LNCAP (cell line): ENCODE measurements around the gene FAM186B.

Source experiments
- TF ChIP-seq, protein P1 (sequence below): fragments of 450-650 bp; IDR thresholded peaks from 2 replicates; pipeline ENCODE4 v1.5.1; 2017; ENCODE audit warnings: mild to moderate bottlenecking

Gene FAM186B

DNA sequence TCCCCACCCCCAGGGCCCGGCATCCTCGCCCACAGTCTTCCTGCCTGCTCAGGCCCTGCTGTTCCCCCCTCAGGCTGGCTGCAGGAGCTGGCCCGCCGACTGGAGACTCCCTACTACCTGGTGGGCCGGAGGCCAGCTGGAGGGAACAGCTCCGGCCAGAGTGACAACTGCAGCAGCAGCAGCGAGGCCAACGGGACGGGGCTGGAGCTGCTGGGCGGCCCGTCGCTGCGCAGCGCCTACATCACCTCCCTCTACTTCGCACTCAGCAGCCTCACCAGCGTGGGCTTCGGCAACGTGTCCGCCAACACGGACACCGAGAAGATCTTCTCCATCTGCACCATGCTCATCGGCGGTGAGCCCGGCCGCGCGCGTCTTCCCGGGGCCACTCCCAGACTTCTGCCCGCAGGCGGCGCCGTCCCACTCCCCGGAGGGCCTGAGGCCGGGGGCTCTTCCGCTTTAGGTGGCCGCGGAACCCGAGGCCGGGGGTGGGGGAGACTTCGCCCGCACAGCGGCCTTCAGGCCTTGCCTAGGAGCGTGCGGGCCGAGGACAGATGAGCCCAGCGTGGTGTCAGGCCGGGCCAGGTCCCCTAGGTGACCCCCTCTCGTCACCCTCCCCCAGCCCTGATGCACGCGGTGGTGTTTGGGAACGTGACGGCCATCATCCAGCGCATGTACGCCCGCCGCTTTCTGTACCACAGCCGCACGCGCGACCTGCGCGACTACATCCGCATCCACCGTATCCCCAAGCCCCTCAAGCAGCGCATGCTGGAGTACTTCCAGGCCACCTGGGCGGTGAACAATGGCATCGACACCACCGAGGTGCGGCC, 56.4 kb downstream of the FAM186B start:
- TF ChIP-seq, protein P1, sequence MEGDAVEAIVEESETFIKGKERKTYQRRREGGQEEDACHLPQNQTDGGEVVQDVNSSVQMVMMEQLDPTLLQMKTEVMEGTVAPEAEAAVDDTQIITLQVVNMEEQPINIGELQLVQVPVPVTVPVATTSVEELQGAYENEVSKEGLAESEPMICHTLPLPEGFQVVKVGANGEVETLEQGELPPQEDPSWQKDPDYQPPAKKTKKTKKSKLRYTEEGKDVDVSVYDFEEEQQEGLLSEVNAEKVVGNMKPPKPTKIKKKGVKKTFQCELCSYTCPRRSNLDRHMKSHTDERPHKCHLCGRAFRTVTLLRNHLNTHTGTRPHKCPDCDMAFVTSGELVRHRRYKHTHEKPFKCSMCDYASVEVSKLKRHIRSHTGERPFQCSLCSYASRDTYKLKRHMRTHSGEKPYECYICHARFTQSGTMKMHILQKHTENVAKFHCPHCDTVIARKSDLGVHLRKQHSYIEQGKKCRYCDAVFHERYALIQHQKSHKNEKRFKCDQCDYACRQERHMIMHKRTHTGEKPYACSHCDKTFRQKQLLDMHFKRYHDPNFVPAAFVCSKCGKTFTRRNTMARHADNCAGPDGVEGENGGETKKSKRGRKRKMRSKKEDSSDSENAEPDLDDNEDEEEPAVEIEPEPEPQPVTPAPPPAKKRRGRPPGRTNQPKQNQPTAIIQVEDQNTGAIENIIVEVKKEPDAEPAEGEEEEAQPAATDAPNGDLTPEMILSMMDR, result no peak

DNA sequence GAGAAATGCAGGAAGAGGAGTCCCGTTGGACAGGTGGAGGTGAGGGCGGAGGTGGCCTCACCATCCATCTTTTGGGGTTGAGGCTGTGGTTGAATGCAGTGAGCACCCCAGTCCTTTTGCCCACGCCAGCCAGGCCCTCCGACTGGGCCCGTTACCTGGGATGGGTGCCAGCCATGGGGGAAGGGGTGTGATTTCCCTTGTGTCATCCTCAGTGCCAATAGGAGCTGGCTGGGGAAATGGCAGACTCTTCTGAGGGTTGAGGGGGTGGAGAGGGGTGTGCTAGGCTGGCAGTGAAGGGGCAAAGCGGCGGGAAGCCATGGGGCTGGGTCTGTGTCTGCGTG, 57.0 kb downstream of the FAM186B start:
- TF ChIP-seq, protein P1, result no peak

DNA sequence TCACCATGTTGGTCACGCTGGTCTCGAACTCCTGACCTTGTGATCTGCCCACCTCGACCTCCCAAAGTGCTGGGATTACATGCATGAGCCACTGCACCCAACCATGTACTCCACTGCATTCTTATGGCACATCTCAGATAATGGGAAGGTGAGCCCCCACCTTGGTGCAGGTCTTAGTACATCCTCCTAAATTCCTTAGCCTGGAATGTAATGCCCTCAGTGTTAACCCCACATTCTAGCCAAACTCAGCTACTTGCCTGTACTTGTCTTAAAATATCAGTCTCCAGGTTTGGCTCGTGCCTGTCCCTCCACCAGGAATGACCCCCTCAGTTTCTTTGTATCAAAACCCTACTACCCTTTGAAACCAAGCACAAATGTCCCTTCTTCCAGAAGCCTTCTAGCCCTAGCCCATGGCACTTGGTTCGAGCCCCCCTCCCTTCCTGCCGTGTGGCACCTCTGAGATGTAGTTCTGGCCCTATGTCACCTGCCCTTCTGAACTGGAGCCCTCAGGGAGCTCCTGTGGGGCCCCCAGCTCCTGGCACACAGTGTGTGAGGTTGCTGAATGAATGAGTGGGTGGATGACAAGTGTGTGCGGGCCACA, 58.2 kb downstream of the FAM186B start:
- TF ChIP-seq, protein P1, result no peak

DNA sequence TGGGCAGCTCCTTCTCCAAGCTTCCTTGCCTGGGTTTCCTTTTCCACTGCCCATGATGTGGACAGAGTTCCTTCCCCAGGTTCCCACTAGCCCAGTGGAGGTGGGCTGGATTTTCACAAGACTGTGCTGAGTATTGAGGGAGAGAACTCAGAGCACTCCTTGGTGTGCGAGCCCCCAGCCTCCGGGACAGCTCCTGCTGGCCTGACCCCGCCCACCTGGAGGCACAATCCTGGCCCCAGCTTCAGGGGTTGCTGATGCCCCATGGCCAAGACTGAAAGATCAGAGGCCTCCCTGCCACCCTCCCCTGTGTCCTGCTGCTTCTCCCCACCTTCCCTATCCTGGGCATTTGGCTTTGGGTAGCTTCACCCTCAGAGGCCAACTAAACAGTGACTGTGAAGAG, 59.0 kb downstream of the FAM186B start:
- TF ChIP-seq, protein P1, result no peak

DNA sequence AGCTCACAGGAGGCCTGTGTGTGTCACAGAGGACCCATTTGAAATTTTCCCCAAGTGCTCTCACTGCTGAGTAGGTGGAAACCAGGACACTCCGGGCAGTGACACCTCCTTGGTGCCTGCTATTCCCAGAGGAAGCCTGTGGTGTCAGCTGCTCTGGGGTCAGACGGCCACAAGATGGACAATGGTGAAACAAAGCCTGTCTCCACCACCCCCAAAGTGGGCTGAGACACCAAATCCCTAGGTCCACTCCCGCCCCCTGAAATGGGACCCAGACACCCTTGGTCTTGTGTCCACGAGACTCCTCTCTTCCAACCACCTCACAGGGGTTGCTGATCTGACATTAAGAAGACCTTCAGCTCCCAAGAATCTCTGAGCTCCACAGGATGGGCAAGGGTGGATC, 59.6 kb downstream of the FAM186B start:
- TF ChIP-seq, protein P1, result no peak

DNA sequence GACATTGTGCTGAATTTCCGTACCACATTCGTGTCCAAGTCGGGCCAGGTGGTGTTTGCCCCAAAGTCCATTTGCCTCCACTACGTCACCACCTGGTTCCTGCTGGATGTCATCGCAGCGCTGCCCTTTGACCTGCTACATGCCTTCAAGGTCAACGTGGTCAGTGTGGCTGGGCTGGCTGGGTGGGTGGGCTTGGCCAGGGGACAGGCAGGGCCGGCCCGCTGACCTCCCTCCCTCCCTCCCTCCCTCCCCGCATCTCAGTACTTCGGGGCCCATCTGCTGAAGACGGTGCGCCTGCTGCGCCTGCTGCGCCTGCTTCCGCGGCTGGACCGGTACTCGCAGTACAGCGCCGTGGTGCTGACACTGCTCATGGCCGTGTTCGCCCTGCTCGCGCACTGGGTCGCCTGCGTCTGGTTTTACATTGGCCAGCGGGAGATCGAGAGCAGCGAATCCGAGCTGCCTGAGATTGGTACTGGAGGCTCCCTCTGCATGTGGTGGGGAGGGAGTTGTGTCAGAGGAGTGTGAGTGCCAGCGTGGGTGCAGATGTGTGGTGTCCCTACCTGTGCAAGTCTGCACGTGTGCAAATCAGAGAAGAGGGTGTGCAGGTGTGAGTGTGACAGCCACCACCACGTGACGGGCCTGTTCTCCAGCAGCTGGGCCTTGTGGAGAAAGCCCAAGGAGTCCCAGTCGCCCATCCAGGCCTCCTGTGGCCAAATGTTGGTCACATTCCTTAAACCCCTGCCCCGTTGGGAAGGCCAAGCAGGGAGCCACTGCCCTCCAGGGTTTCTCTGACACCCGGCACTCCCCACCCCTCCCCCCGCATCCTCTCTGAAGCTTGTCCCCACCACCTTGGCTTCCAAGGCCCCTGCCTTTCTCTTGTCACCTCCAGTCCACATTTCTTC, 61.3 kb downstream of the FAM186B start:
- TF ChIP-seq, protein P1, result no peak

DNA sequence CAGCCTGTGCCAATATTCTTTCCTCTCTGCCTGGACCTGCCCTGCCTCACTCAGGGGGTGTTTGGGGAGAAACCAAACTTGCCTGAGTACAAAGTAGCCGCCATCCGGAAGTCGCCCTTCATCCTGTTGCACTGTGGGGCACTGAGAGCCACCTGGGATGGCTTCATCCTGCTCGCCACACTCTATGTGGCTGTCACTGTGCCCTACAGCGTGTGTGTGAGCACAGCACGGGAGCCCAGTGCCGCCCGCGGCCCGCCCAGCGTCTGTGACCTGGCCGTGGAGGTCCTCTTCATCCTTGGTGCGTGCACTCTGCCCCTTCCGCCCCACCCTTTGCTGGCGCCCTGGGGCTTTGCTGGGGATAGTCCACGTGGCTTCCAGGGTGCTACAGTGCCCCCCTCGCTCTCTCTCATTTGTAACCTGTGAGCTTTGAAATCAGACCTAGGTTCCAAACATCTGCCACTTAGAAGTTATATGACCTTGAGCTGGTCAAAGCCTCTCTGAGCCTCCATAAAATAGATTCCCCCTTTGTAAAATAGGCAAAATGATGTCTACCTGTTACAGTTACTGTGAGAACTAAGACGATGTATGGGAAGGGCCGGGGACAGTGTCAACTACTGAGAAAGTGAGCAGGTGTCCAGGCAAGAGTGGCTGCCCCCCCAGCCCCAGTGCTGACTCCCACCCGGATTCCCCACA, 62.1 kb downstream of the FAM186B start:
- TF ChIP-seq, protein P1, result no peak
